Measurements from ENCODE around the gene FRAS1.

The FRAS1 gene

GRCh38 chr4:78591404-78591803 is 534.3 kb downstream of the FRAS1 start:
- no peaks in the 10 kb centered on the region for H3K9me3 ChIP-seq (ENCODE audit: control insufficient read depth in 2 of 2, low read length in 2 of 2)
- no peaks in the 10 kb centered on the region for H3K27me3 ChIP-seq (ENCODE audit: control insufficient read depth in 2 of 2, insufficient read depth in 2 of 2, low read length in 2 of 2)
- no peak overlapping the region for H3K4me3 ChIP-seq (ENCODE audit: low read length in 2 of 2)
- no peak overlapping the region for H3K9ac ChIP-seq (ENCODE audit: low read depth in 1 of 2, low read length in 2 of 2)
- peaks cover 0 to 2% of the 10 kb centered on the region in 2 donors for H3K36me3 ChIP-seq (ENCODE audit: control insufficient read depth in 2 of 2, insufficient read depth in 2 of 2, low read length in 2 of 2)
- no peak overlapping the region for H3K27ac ChIP-seq (ENCODE audit: low read depth in 2 of 2, low read length in 2 of 2)
- peaks cover 8 to 19% of the 10 kb centered on the region in 2 donors for H3K4me1 ChIP-seq (ENCODE audit: control insufficient read depth in 2 of 2, insufficient read depth in 2 of 2, low read length in 2 of 2)

- H3K27me3 ChIP-seq (ENCODE audit: control insufficient read depth in 2 of 2, insufficient read depth in 2 of 2, low read length in 2 of 2): no peaks in the 10 kb centered on the region
- peaks cover 8 to 22% of the 10 kb centered on the region in 2 donors for H3K4me1 ChIP-seq (ENCODE audit: control insufficient read depth in 2 of 2, insufficient read depth in 2 of 2, low read length in 2 of 2)
- no peak overlapping the region for H3K9ac ChIP-seq (ENCODE audit: low read depth in 1 of 2, low read length in 2 of 2)
- no peaks in the 10 kb centered on the region for H3K9me3 ChIP-seq (ENCODE audit: control insufficient read depth in 2 of 2, low read length in 2 of 2)
- no peak overlapping the region for H3K27ac ChIP-seq (ENCODE audit: low read depth in 2 of 2, low read length in 2 of 2)
- H3K4me3 ChIP-seq (ENCODE audit: low read length in 2 of 2): no peak overlapping the region
- no peaks in the 10 kb centered on the region for H3K36me3 ChIP-seq (ENCODE audit: control insufficient read depth in 2 of 2, insufficient read depth in 2 of 2, low read length in 2 of 2)
These were observed 535.1 kb downstream of the FRAS1 start for GRCh38 chr4:78592088-78592783.
